ENCODE results near the gene ZC3HAV1L. TPM values are rescaled to one million over a fixed set of nuclear protein-coding genes. Genes with fewer than 3 reads are reported as not detected.
"Not testable (repeated sequence)": the region's sequence is repeated elsewhere in the genome, so short reads cannot be mapped to it uniquely, and the experiment has no call there.

Gene ZC3HAV1L
- total RNA-seq, 2 donors from 2014 or later, result 6.2 to 20.8 TPM

DNA sequence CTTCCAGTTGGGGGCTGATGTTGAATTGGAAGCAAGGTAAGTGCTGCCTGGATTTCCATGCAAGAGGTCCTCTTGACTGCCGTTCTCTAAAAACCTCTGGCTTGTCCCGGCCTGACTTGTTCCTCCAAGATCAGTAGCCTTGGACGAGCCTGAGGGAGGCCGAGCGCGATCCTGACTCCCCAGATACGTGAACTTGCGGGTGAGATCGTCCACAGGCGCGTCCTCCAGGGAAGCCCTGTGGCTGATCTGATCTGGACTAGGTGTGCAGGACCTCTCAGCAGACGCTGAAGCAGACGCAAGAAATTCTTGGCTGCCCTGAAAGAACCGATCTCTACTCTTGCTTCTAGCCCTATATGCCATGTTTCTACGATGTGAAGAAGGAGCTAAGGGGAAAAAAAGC is 44.0 kb upstream of the ZC3HAV1L start:
- Histone ChIP-seq H3K4me3 (no peak overlapping the region), H3K9me3 (no peaks in the 10 kb centered on the region), H3K4me1 (no peaks in the 10 kb centered on the region), H3K36me3 (replicated peaks in 1 of 2; ENCODE audit: insufficient read depth in 1 of 2, low read depth in 2 of 2) (peaks cover 0 to 28% of the 10 kb centered on the region in 2 donors), H3K27ac (no peak overlapping the region), H3K27me3 (no peaks in the 10 kb centered on the region)
- whole genome bisulfite sequencing, 2 donors, result 95 to 98% methylated on average over 15 of the region's 15 CpGs
- intact Hi-C loops (cut with DNase I), result loop anchor here (5.0 kb wide), 1 partner anchor 193 kb away; no protein-coding TSS in a partner anchor
- TF ChIP-seq, protein P1, sequence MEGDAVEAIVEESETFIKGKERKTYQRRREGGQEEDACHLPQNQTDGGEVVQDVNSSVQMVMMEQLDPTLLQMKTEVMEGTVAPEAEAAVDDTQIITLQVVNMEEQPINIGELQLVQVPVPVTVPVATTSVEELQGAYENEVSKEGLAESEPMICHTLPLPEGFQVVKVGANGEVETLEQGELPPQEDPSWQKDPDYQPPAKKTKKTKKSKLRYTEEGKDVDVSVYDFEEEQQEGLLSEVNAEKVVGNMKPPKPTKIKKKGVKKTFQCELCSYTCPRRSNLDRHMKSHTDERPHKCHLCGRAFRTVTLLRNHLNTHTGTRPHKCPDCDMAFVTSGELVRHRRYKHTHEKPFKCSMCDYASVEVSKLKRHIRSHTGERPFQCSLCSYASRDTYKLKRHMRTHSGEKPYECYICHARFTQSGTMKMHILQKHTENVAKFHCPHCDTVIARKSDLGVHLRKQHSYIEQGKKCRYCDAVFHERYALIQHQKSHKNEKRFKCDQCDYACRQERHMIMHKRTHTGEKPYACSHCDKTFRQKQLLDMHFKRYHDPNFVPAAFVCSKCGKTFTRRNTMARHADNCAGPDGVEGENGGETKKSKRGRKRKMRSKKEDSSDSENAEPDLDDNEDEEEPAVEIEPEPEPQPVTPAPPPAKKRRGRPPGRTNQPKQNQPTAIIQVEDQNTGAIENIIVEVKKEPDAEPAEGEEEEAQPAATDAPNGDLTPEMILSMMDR (IDR thresholded peaks at IDR 0.05), result no peak
- TF ChIP-seq POLR2A (IDR thresholded peaks at IDR 0.05), result no peak
- DNase-seq, result no peak
- ATAC-seq, result no peak

DNA sequence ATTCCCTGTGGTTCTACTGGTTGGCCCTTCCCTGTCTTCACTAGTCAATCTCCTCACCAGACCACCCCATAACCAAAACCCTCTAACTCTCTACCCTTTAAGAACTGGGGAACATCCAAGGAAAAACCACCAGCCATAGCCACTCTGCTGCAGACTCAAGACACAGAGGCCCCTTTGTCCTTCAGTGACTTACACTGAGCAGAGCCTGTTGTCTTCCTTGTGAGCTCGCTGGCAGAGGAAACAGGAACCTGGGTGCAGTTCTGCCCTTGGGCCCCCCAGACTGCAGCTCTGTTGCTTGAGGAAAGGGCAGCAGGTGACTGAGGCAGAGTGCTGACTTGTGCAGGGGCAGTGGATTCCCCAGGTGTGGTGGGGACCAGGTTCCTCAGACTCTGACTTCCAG is 43.1 kb upstream of the ZC3HAV1L start:
- Histone ChIP-seq H3K9me3 (no peaks in the 10 kb centered on the region), H3K4me1 (no peaks in the 10 kb centered on the region), H3K27ac (no peak overlapping the region), H3K36me3 (replicated peaks in 1 of 2; ENCODE audit: insufficient read depth in 1 of 2, low read depth in 2 of 2) (peaks cover 0 to 28% of the 10 kb centered on the region in 2 donors), H3K4me3 (no peak overlapping the region), H3K27me3 (no peaks in the 10 kb centered on the region)
- no peak for DNase-seq
- intact Hi-C loops (cut with DNase I), result loop anchor here (5.0 kb wide), 1 partner anchor 192 kb away; no protein-coding TSS in a partner anchor
- no peak for ATAC-seq
- WGBS, 2 donors, result 64 to 83% methylated on average over 1 of the region's 1 CpG
- TF ChIP-seq POLR2A (IDR thresholded peaks at IDR 0.05), result no peak
- TF ChIP-seq, protein P1 (IDR thresholded peaks at IDR 0.05), result no peak

DNA sequence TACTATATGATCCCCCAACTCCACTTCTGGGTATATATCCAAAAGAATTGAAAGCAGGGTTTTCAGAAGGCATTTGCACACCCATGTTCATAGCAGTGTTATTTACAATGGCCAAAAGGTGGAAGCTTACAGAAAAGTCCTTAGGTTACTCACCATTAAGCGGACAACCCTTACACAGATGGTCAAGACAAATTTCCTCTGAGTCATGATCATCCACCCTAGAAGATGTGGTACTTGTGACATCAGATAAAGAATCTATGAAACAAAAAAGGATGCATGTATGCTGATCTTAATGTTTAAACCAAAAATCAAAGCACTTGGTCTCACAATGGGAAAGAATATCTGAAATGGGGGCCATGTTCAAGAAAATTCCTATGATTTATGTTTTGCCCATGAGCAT is 42.6 kb upstream of the ZC3HAV1L start:
- TF ChIP-seq, protein P1 (IDR thresholded peaks at IDR 0.05), result no peak
- TF ChIP-seq POLR2A (IDR thresholded peaks at IDR 0.05), result no peak
- Histone ChIP-seq H3K36me3 (replicated peaks in 1 of 2; ENCODE audit: insufficient read depth in 1 of 2, low read depth in 2 of 2) (peaks cover 0 to 30% of the 10 kb centered on the region in 2 donors), H3K27me3 (no peaks in the 10 kb centered on the region), H3K9me3 (no peaks in the 10 kb centered on the region), H3K4me1 (no peaks in the 10 kb centered on the region), H3K27ac (no peak overlapping the region), H3K4me3 (no peak overlapping the region)
- intact Hi-C loops (cut with DNase I), result loop anchor here (5.0 kb wide), 1 partner anchor 191 kb away; no protein-coding TSS in a partner anchor
- ATAC-seq, result no peak
- no peak for DNase-seq
- 94 to 100% methylated on average over 1 of the region's 1 CpG for WGBS, 2 donors

DNA sequence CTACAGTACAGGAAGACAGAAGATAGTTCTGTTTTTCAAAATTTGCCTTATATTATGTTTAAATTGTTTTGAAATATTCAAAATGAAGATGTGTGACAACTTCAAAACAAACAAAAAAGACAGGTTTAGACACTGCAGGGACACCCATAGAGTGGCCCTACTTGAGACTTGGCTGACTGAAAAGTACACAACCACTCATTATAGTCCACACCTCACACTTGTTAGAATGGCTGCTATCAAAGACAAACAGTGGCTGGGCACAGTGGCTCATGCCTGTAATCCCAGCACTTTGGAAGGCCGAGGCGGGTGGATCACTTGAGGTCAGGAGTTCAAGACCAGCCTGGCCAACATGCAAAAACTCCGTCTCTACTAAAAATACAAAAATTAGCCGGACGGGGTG is 41.9 kb upstream of the ZC3HAV1L start:
- WGBS, 2 donors, result 89 to 100% methylated on average over 1 to 5 of the region's 5 CpGs
- H3K27ac ChIP-seq, ATAC-seq, H3K27me3 ChIP-seq, H3K4me3 ChIP-seq, DNase-seq, H3K9me3 ChIP-seq, H3K4me1 ChIP-seq: not testable (repeated sequence)
- intact Hi-C loops (cut with DNase I), result loop anchor here (5.0 kb wide), 1 partner anchor 190 kb away; no protein-coding TSS in a partner anchor
- H3K36me3 ChIP-seq (replicated peaks in 1 of 2; ENCODE audit: insufficient read depth in 1 of 2, low read depth in 2 of 2), result peaks cover 2 to 30% of the 10 kb centered on the region in 2 donors

DNA sequence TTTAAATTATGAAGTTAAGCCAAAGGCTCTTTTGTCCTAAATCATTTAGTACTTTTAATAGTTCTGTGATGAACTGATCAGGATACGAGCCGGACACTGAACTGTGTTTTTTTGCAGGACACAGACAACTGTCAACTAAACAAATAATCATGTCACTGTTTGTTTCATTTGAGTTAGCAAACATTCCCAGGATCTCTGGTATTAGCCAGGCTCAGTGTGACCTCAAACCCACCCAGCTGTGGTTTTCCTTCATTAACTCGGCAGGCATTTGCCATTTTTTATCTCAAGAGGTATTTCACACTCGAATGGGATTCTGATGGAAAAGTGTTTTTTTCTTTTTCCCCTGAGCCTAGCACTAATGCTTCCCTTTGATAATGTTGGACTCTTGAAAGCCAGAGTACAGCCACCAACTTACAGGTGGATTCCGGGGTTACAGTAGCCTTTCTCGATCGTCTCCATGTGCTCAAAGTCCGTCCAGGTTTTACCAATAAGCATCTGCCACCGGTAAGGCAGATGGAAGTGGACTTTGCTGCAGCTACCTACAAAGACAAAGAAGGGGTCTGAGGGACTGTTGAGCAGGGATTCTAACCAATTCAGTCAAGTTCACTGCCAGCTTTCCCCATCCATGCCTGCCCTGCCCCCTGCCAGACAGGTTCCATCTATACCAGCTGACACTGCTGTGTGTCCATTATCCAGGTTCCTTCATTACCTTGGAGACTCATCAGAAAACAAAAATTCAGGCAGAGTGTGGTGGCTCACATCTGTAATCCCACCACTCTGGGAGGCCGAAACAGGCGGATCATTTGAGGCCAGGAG is 40.2 kb upstream of the ZC3HAV1L start:
- Histone ChIP-seq H3K4me3 (no peak overlapping the region), H3K27ac (no peak overlapping the region), H3K27me3 (no peaks in the 10 kb centered on the region), H3K9me3 (no peaks in the 10 kb centered on the region), H3K4me1 (no peaks in the 10 kb centered on the region), H3K36me3 (replicated peaks in 1 of 2; ENCODE audit: insufficient read depth in 1 of 2, low read depth in 2 of 2) (peaks cover 7 to 31% of the 10 kb centered on the region in 2 donors)
- intact Hi-C loops (cut with DNase I), result loop anchor here (5.0 kb wide), 1 partner anchor 189 kb away; no protein-coding TSS in a partner anchor
- no peak for DNase-seq
- WGBS, 2 donors, result 80 to 82% methylated on average over 11 of the region's 11 CpGs
- ATAC-seq, result no peak
- TF ChIP-seq, protein P1 (IDR thresholded peaks at IDR 0.05), result no peak
- TF ChIP-seq POLR2A (IDR thresholded peaks at IDR 0.05), result no peak

All from body of pancreas (tissue), 4 donors.